GM21529 (cell line): ENCODE measurements around the gene EFHC1.

Experiments
- ATAC-seq: cut with Tn5 transposase; IDR thresholded peaks from one replicate; pipeline ENCODE4 v1.9.1; 2021; ENCODE audit not compliant: unreplicated experiment

The EFHC1 gene

GRCh38 chr6:52500238-52501129, 80.3 kb downstream of the EFHC1 start:
- no peak for ATAC-seq

- no peak for ATAC-seq
Measured at GRCh38 chr6:52502306-52503029, 82.3 kb downstream of the EFHC1 start.

- ATAC-seq, result no peak
Measured at GRCh38 chr6:52503323-52503747, 83.2 kb downstream of the EFHC1 start.

GRCh38 chr6:52503851-52504781, 84.0 kb downstream of the EFHC1 start:
- ATAC-seq, result no peak

GRCh38 chr6:52504782-52505136, 84.6 kb downstream of the EFHC1 start:
- ATAC-seq, result no peak

- no peak for ATAC-seq
Measured at GRCh38 chr6:52505726-52506409, 85.7 kb downstream of the EFHC1 start.

- ATAC-seq, result no peak
Measured at GRCh38 chr6:52506476-52506875, 86.3 kb downstream of the EFHC1 start.

GRCh38 chr6:52507557-52508260, 87.6 kb downstream of the EFHC1 start:
- ATAC-seq, result no peak

GRCh38 chr6:52508261-52508739, 88.2 kb downstream of the EFHC1 start:
- ATAC-seq, result no peak

GRCh38 chr6:52509281-52510212, 89.4 kb downstream of the EFHC1 start:
- ATAC-seq, result no peak

- ATAC-seq, result no peak
Measured at GRCh38 chr6:52510213-52510562, 90.0 kb downstream of the EFHC1 start.

- ATAC-seq, result no peak
Measured at GRCh38 chr6:52511163-52511562, 91.0 kb downstream of the EFHC1 start.

GRCh38 chr6:52511572-52512151, 91.5 kb downstream of the EFHC1 start:
- no peak for ATAC-seq

GRCh38 chr6:52512199-52512598, 92.1 kb downstream of the EFHC1 start:
- ATAC-seq, result no peak

- ATAC-seq, result no peak
Measured at GRCh38 chr6:52513464-52513863, 93.3 kb downstream of the EFHC1 start.

GRCh38 chr6:52513896-52514295, 93.8 kb downstream of the EFHC1 start:
- ATAC-seq, result no peak

- no peak for ATAC-seq
Measured at GRCh38 chr6:52514514-52514913, 94.4 kb downstream of the EFHC1 start.

GRCh38 chr6:52515219-52515960, 95.2 kb downstream of the EFHC1 start:
- ATAC-seq, result no peak
